ENCODE results near the gene NFIX. TPM values are rescaled to one million over a fixed set of nuclear protein-coding genes. Genes with fewer than 3 reads are reported as not detected.

The NFIX gene
- total and polyA plus RNA-seq, 9 of the 15 experiments (the other 6 are each of a cell fraction or from before 2014, with no cell fraction given) = 0.28 to 26.8 (median 5.4) TPM

- TF ChIP-seq E2F3 (CRISPR knock-in tag; IDR thresholded peaks at IDR 0.05) (no peak), KAT8 (IDR thresholded peaks at IDR 0.05; ENCODE audit: low read depth) (no peak), ZEB2 (IDR thresholded peaks at IDR 0.05) (no peak), ATF3 (IDR thresholded peaks at IDR 0.05) (peak; percentile 37; the same call in 1 of the 2 replicates), ATF3 (CRISPR knock-in tag; conservative IDR thresholded peaks at IDR 0.05) (no peak), TFE3 (CRISPR knock-in tag; IDR thresholded peaks at IDR 0.05) (peak; percentile 72), EP400 (IDR thresholded peaks at IDR 0.05) (no peak), SNIP1 (IDR thresholded peaks at IDR 0.05; ENCODE audit: low read depth) (no peak), ATF1 (CRISPR knock-in tag; IDR thresholded peaks at IDR 0.05) (no peak), ATF1 (tag; IDR thresholded peaks at IDR 0.05) (0 out of 2 replicates have a peak, but pooled peaks have one; percentile 14), ZNF124 (CRISPR knock-in tag; IDR thresholded peaks at IDR 0.05) (no peak), MXI1 (IDR thresholded peaks at IDR 0.05; ENCODE audit: low read depth, low read length) (no peak), USF1 (CRISPR knock-in tag; IDR thresholded peaks at IDR 0.05) (peak; percentile 50), REST (IDR thresholded peaks at IDR 0.05; ENCODE audit: borderline replicate concordance) (peak; percentile 52), REST (CRISPR knock-in tag; IDR thresholded peaks at IDR 0.05; ENCODE audit: low read depth) (no peak), KAT2B (IDR thresholded peaks at IDR 0.05; ENCODE audit: low read depth, low read length) (no peak), ZNF785 (CRISPR knock-in tag; IDR thresholded peaks at IDR 0.05) (no peak), ZNF76 (CRISPR knock-in tag; IDR thresholded peaks at IDR 0.05; ENCODE audit: borderline replicate concordance) (no peak), CXXC5 (CRISPR knock-in tag; IDR thresholded peaks at IDR 0.05) (no peak)
Observed at GRCh38 chr19:13033819-13034611, 38.7 kb downstream of the NFIX start (continued).
